ENCODE results near the gene SNRNP200. TPM values are rescaled to one million over a fixed set of nuclear protein-coding genes. Genes with fewer than 3 reads are reported as not detected.

SNRNP200 gene
- total and polyA plus RNA-seq, 2 experiments from 2014 or later = 85.3 to 96.4 TPM

DNA sequence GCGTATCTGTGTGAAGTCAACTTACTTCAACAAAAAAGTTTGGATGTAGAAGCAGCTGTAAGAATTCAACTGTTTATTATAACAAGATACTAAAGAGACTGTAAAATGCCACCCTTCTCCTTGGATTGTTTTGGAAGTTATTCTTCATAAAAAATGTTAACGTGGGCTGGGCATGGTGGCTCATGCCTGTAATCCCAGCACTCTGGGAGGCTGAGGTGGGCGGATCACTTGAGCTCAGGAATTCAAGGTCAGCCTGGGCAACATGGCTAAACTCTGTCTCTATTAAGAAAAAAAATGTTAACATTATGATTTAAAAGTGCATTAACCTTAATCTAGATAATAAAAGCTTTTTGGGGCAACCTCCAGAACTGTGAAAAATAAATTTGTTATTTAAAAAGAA is 31.6 kb downstream of the SNRNP200 start:
- Histone ChIP-seq H3K4me1 (ENCODE audit: low read depth) (no peaks in the 10 kb centered on the region), H3K9me3 (ENCODE audit: low read depth) (no peaks in the 10 kb centered on the region), H3K27me3 (no peaks in the 10 kb centered on the region), H3K27ac (no peak overlapping the region), H3K36me3 (peaks cover 63% of the 10 kb centered on the region), H3K4me3 (no peak overlapping the region)
- no peak for DNase-seq (ENCODE audit: low read depth in 1 of 2, low spot score in 1 of 2)
- TF ChIP-seq CTCF (IDR thresholded peaks at IDR 0.05; ENCODE audit: low read depth, low read length) = no peak

- Histone ChIP-seq H3K27ac (no peak overlapping the region), H3K27me3 (no peaks in the 10 kb centered on the region), H3K4me1 (ENCODE audit: low read depth) (peaks cover 5% of the 10 kb centered on the region), H3K36me3 (peaks cover 56% of the 10 kb centered on the region), H3K4me3 (no peak overlapping the region), H3K9me3 (ENCODE audit: low read depth) (no peaks in the 10 kb centered on the region)
- TF ChIP-seq CTCF (IDR thresholded peaks at IDR 0.05; ENCODE audit: low read depth, low read length) = no peak
- DNase-seq (ENCODE audit: low read depth in 1 of 2, low spot score in 1 of 2) = no peak
Observed at GRCh38 chr2:96271995-96272394, 33.4 kb downstream of the SNRNP200 start.

GRCh38 chr2:96267159-96267971 is 38.0 kb downstream of the SNRNP200 start:
- H3K4me1 ChIP-seq (ENCODE audit: low read depth) = peaks cover 20% of the 10 kb centered on the region
- H3K27ac ChIP-seq = no peak overlapping the region
- H3K36me3 ChIP-seq = peaks cover 29% of the 10 kb centered on the region
- H3K27me3 ChIP-seq = no peaks in the 10 kb centered on the region
- TF ChIP-seq CTCF (IDR thresholded peaks at IDR 0.05; ENCODE audit: low read depth, low read length) = peak; percentile 41
- no peaks in the 10 kb centered on the region for H3K9me3 ChIP-seq (ENCODE audit: low read depth)
- H3K4me3 ChIP-seq = peak overlapping the region; percentile 82
- peak; percentile 28 to 56 for DNase-seq (ENCODE audit: low read depth in 1 of 2, low spot score in 1 of 2)

DNA sequence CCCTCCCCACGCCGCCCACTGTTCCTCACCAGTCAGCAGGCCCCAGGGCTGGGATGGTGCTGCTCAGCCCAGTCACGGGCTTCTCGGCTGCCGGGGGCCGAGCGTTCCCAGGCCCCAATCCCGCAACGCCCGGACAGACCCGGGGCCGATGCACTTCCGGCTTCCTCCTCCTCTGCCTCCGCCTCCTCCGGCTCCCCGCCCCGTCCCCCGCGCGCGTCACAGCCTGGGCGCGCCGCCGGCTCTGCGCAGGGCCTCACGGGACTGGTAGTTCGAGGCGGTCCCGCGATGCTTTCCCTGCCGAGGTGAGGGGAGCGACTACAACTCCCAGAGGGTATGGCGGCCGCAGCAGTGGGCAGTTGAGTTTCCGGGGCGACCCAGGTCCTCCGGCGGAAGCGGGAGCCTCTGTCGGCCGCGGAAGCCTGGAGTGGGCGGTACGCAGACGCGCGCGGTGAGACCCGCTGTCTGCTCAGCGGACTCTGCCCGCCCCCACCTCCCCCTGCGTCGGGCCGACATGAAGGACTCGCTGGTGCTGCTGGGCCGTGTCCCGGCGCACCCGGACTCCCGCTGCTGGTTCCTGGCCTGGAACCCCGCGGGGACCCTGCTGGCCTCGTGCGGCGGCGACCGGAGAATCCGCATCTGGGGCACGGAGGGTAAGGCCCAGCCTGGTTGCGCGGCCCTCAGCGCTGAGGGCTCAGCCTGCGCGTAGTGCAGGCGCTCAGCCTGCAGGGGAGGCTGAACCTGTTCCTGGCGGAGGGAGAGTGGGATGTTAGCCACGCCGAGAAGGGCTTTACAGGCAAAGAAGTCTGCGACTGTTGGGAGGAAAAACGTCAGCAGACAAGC is 39.3 kb downstream of the SNRNP200 start, which contains the start of the genes CIAO1 and TMEM127:
Gene CIAO1, plus strand, starts transcription at position 386 of the 840 bp plus-strand sequence. Its CDS starts 126 bp downstream, at position 512.
Gene TMEM127, minus strand, starts transcription at position 158 of the 840 bp plus-strand sequence. CDS start 616 bp downstream, outside the sequence.
- Histone ChIP-seq H3K27ac (peak within 1 kb of the TSS; percentile 92), H3K4me3 (peak within 1 kb of the TSS; percentile 82), H3K4me1 (ENCODE audit: low read depth) (peaks cover 23% of the 10 kb centered on the region), H3K27me3 (no peaks in the 10 kb centered on the region), H3K36me3 (peaks cover 20% of the 10 kb centered on the region), H3K9me3 (ENCODE audit: low read depth) (no peaks in the 10 kb centered on the region)
- peak; percentile 99 for DNase-seq (ENCODE audit: low read depth in 1 of 2, low spot score in 1 of 2)
- peak; percentile 36 for TF ChIP-seq CTCF (IDR thresholded peaks at IDR 0.05; ENCODE audit: low read depth, low read length)

GRCh38 chr2:96265349-96265839 is 40.0 kb downstream of the SNRNP200 start:
- H3K36me3 ChIP-seq = peaks cover 19% of the 10 kb centered on the region
- H3K4me3 ChIP-seq = peak overlapping the region; percentile 82
- no peak for TF ChIP-seq CTCF (IDR thresholded peaks at IDR 0.05; ENCODE audit: low read depth, low read length)
- H3K27ac ChIP-seq = peak overlapping the region; percentile 92
- no peaks in the 10 kb centered on the region for H3K27me3 ChIP-seq
- peak in 1 of 2 donors; percentile 89 for DNase-seq (ENCODE audit: low read depth in 1 of 2, low spot score in 1 of 2)
- H3K4me1 ChIP-seq (ENCODE audit: low read depth) = peaks cover 30% of the 10 kb centered on the region
- no peaks in the 10 kb centered on the region for H3K9me3 ChIP-seq (ENCODE audit: low read depth)

Data from cardiac muscle cell (in vitro differentiated cells and primary cell).